ENCODE data around the gene BIRC3.

The BIRC3 gene

GRCh38 chr11:102314784-102315183 lies 2.5 kb upstream of the BIRC3 start:
- Histone ChIP-seq H4K8ac (ENCODE audit: low read depth, low read length) (no peak overlapping the region), H3K79me2 (ENCODE audit: control insufficient read depth, insufficient read depth, low read length, poor library complexity) (no peaks in the 10 kb centered on the region), H3K27ac (ENCODE audit: low read depth, low read length) (no peak overlapping the region), H2AK5ac (ENCODE audit: low read length) (no peak overlapping the region), H3K27me3 (ENCODE audit: insufficient read depth, low read length) (no peaks in the 10 kb centered on the region), H3K14ac (ENCODE audit: low read length) (no peak overlapping the region), H3K23ac (ENCODE audit: low read length) (no peak overlapping the region), H3K36me3 (ENCODE audit: control insufficient read depth in 1 of 2, insufficient read depth in 2 of 2, low read length in 2 of 2) (no peaks in the 10 kb centered on the region), H2BK12ac (ENCODE audit: low read length) (no peak overlapping the region), H3K79me1 (ENCODE audit: low read length) (no peaks in the 10 kb centered on the region), H3K18ac (ENCODE audit: low read length) (no peak overlapping the region), H4K12ac (ENCODE audit: low read depth, low read length) (no peak overlapping the region), H2BK120ac (ENCODE audit: insufficient read depth, low read length, poor library complexity) (no peak overlapping the region), H3K9me3 (ENCODE audit: insufficient read depth, low read depth, low read length) (peaks cover 2% of the 10 kb centered on the region), H2AFZ (ENCODE audit: insufficient read depth, low read length, poor library complexity) (no peak overlapping the region), H4K91ac (ENCODE audit: low read depth, low read length) (no peak overlapping the region), H3K4me1 (ENCODE audit: control insufficient read depth in 1 of 2, insufficient read depth in 2 of 2, low read length in 2 of 2) (no peaks in the 10 kb centered on the region), H2BK5ac (ENCODE audit: low read depth, low read length, poor library complexity) (no peak overlapping the region), H3K9ac (ENCODE audit: low read length) (no peak overlapping the region), H3K4ac (ENCODE audit: low read depth, low read length) (no peak overlapping the region), H3K4me2 (ENCODE audit: low read length) (no peak overlapping the region), H3K4me3 (ENCODE audit: low read depth, low read length) (no peak overlapping the region)
- DNase-seq = no peak
- WGBS (ENCODE audit: extremely low coverage, insufficient coverage, insufficient read length) = no CpG with 5 or more reads among the region's 2 CpGs

DNA sequence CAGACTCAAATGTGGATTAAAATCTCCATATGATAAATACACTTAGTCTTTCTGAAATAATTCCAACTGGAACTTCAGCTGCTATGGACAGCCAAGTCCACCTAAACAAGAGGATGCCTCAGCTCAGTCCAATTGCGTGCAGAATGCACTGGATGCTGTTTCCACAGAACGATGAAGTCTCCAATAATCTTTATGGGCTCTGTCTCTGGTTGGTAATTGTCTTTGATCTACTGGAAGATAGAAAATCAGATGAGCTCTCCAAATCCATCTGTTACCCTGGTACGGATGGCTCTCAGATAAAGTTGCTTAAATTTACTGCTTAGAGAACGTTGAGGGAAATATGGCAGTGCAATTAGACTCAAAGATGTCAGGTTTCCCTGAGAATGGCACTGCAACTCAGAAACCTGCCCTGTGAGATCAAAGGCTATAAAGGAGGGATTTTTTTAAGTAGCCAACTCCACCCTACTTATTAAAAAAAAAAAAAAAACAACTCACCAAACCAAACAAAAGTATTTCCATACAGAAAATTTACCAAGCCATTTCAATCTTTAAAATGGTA lies 859 bp upstream of the BIRC3 start:
- Histone ChIP-seq H2BK5ac (ENCODE audit: low read depth, low read length, poor library complexity) (no peak overlapping the region), H4K12ac (ENCODE audit: low read depth, low read length) (no peak overlapping the region), H3K4me3 (ENCODE audit: low read depth, low read length) (no peak overlapping the region), H3K14ac (ENCODE audit: low read length) (no peak overlapping the region), H2BK12ac (ENCODE audit: low read length) (no peak overlapping the region), H2BK120ac (ENCODE audit: insufficient read depth, low read length, poor library complexity) (no peak overlapping the region), H3K4me2 (ENCODE audit: low read length) (no peak overlapping the region), H3K27me3 (ENCODE audit: insufficient read depth, low read length) (no peaks in the 10 kb centered on the region), H4K8ac (ENCODE audit: low read depth, low read length) (no peak overlapping the region), H3K4me1 (ENCODE audit: control insufficient read depth in 1 of 2, insufficient read depth in 2 of 2, low read length in 2 of 2) (no peaks in the 10 kb centered on the region), H4K91ac (ENCODE audit: low read depth, low read length) (no peak overlapping the region), H2AK5ac (ENCODE audit: low read length) (no peak overlapping the region), H3K79me1 (ENCODE audit: low read length) (no peaks in the 10 kb centered on the region), H3K9ac (ENCODE audit: low read length) (no peak overlapping the region), H3K18ac (ENCODE audit: low read length) (no peak overlapping the region), H3K79me2 (ENCODE audit: control insufficient read depth, insufficient read depth, low read length, poor library complexity) (no peaks in the 10 kb centered on the region), H3K9me3 (ENCODE audit: insufficient read depth, low read depth, low read length) (no peaks in the 10 kb centered on the region), H3K27ac (ENCODE audit: low read depth, low read length) (no peak overlapping the region), H2AFZ (ENCODE audit: insufficient read depth, low read length, poor library complexity) (no peak overlapping the region), H3K23ac (ENCODE audit: low read length) (no peak overlapping the region), H3K36me3 (ENCODE audit: control insufficient read depth in 1 of 2, insufficient read depth in 2 of 2, low read length in 2 of 2) (no peaks in the 10 kb centered on the region), H3K4ac (ENCODE audit: low read depth, low read length) (no peak overlapping the region)
- no peak for DNase-seq
- no CpG with 5 or more reads among the region's 4 CpGs for WGBS (ENCODE audit: extremely low coverage, insufficient coverage, insufficient read length)

- H3K4ac ChIP-seq (ENCODE audit: low read depth, low read length) = no peak overlapping the region
Measured at GRCh38 chr11:102317768-102318103, 452 bp downstream of the BIRC3 start.

GRCh38 chr11:102318469-102318868 lies 1.2 kb downstream of the BIRC3 start:
- no peak overlapping the region for H2AFZ ChIP-seq (ENCODE audit: insufficient read depth, low read length, poor library complexity)
- H3K36me3 ChIP-seq (ENCODE audit: control insufficient read depth in 1 of 2, insufficient read depth in 2 of 2, low read length in 2 of 2) = no peaks in the 10 kb centered on the region
- H2AK5ac ChIP-seq (ENCODE audit: low read length) = no peak overlapping the region
- no peak overlapping the region for H3K4me3 ChIP-seq (ENCODE audit: low read depth, low read length)
- H3K4me1 ChIP-seq (ENCODE audit: control insufficient read depth in 1 of 2, insufficient read depth in 2 of 2, low read length in 2 of 2) = no peaks in the 10 kb centered on the region
- no peak overlapping the region for H3K18ac ChIP-seq (ENCODE audit: low read length)
- no peaks in the 10 kb centered on the region for H3K79me1 ChIP-seq (ENCODE audit: low read length)
- no peak overlapping the region for H3K4me2 ChIP-seq (ENCODE audit: low read length)
- no peak overlapping the region for H4K8ac ChIP-seq (ENCODE audit: low read depth, low read length)
- no peak overlapping the region for H3K4ac ChIP-seq (ENCODE audit: low read depth, low read length)
- no peak overlapping the region for H3K9ac ChIP-seq (ENCODE audit: low read length)
- no peak overlapping the region for H3K14ac ChIP-seq (ENCODE audit: low read length)
- H4K91ac ChIP-seq (ENCODE audit: low read depth, low read length) = no peak overlapping the region
- H2BK12ac ChIP-seq (ENCODE audit: low read length) = no peak overlapping the region
- H3K23ac ChIP-seq (ENCODE audit: low read length) = no peak overlapping the region
- H2BK120ac ChIP-seq (ENCODE audit: insufficient read depth, low read length, poor library complexity) = no peak overlapping the region
- no peaks in the 10 kb centered on the region for H3K9me3 ChIP-seq (ENCODE audit: insufficient read depth, low read depth, low read length)
- H3K27me3 ChIP-seq (ENCODE audit: insufficient read depth, low read length) = no peaks in the 10 kb centered on the region
- H3K79me2 ChIP-seq (ENCODE audit: control insufficient read depth, insufficient read depth, low read length, poor library complexity) = no peaks in the 10 kb centered on the region
- peak in 1 of 2 donors; percentile 18 for DNase-seq
- H2BK5ac ChIP-seq (ENCODE audit: low read depth, low read length, poor library complexity) = no peak overlapping the region
- no CpG with 5 or more reads among the region's 1 CpG for WGBS (ENCODE audit: extremely low coverage, insufficient coverage, insufficient read length)
- H3K27ac ChIP-seq (ENCODE audit: low read depth, low read length) = no peak overlapping the region
- H4K12ac ChIP-seq (ENCODE audit: low read depth, low read length) = no peak overlapping the region

More at GRCh38 chr11:102317768-102318103, 452 bp downstream of the BIRC3 start:
- peak overlapping the region; percentile 49 for H3K4me2 ChIP-seq (ENCODE audit: low read length)
- no peak overlapping the region for H3K9ac ChIP-seq (ENCODE audit: low read length)
- H3K36me3 ChIP-seq (ENCODE audit: control insufficient read depth in 1 of 2, insufficient read depth in 2 of 2, low read length in 2 of 2) = no peaks in the 10 kb centered on the region
- no peak overlapping the region for H4K12ac ChIP-seq (ENCODE audit: low read depth, low read length)
- no peak overlapping the region for H3K27ac ChIP-seq (ENCODE audit: low read depth, low read length)
- no peak overlapping the region for H2BK12ac ChIP-seq (ENCODE audit: low read length)
- H3K79me1 ChIP-seq (ENCODE audit: low read length) = no peaks in the 10 kb centered on the region
- DNase-seq = no peak
- no peak overlapping the region for H3K4me3 ChIP-seq (ENCODE audit: low read depth, low read length)
- H3K9me3 ChIP-seq (ENCODE audit: insufficient read depth, low read depth, low read length) = no peaks in the 10 kb centered on the region
- no CpG with 5 or more reads among the region's 7 CpGs for WGBS (ENCODE audit: extremely low coverage, insufficient coverage, insufficient read length)
- no peaks in the 10 kb centered on the region for H3K27me3 ChIP-seq (ENCODE audit: insufficient read depth, low read length)
- no peak overlapping the region for H3K23ac ChIP-seq (ENCODE audit: low read length)
- H4K8ac ChIP-seq (ENCODE audit: low read depth, low read length) = no peak overlapping the region
- no peak overlapping the region for H3K14ac ChIP-seq (ENCODE audit: low read length)
- H3K79me2 ChIP-seq (ENCODE audit: control insufficient read depth, insufficient read depth, low read length, poor library complexity) = no peaks in the 10 kb centered on the region
- H2AK5ac ChIP-seq (ENCODE audit: low read length) = no peak overlapping the region
- no peak overlapping the region for H2BK5ac ChIP-seq (ENCODE audit: low read depth, low read length, poor library complexity)
- no peak overlapping the region for H2AFZ ChIP-seq (ENCODE audit: insufficient read depth, low read length, poor library complexity)
- no peak overlapping the region for H3K18ac ChIP-seq (ENCODE audit: low read length)
- no peak overlapping the region for H2BK120ac ChIP-seq (ENCODE audit: insufficient read depth, low read length, poor library complexity)
- no peaks in the 10 kb centered on the region for H3K4me1 ChIP-seq (ENCODE audit: control insufficient read depth in 1 of 2, insufficient read depth in 2 of 2, low read length in 2 of 2)
- H4K91ac ChIP-seq (ENCODE audit: low read depth, low read length) = no peak overlapping the region

All from trophoblast cell (in vitro differentiated cells and primary cell).